Neural crest cell (in vitro differentiated cells): ENCODE data around the gene TMEM97. TPM values are rescaled to one million over a fixed set of nuclear protein-coding genes. Genes with fewer than 3 reads are reported as not detected.
"Not testable (repeated sequence)": the region's sequence is repeated elsewhere in the genome, so short reads cannot be mapped to it uniquely, and the experiment has no call there.

Experiments
- DNase-seq: peaks from one replicate; pipeline ENCODE4 v3.0.0; 2021; ENCODE audit warnings: low read depth, mixed read lengths, low spot score
- H3K27ac Mint-ChIP-seq: one replicate; pipeline ENCODE4 v1.8.0; 2021; ENCODE audit warnings: mild to moderate bottlenecking, mixed read lengths; ENCODE audit not compliant: unreplicated experiment
- H3K27me3 Mint-ChIP-seq: 2 replicates; pipeline ENCODE4 v1.8.0; 2021; ENCODE audit warnings: low read depth, mild to moderate bottlenecking, mixed read lengths
- H3K36me3 Mint-ChIP-seq: 2 replicates; pipeline ENCODE4 v1.8.0; 2021; ENCODE audit warnings: low read depth, mild to moderate bottlenecking, mixed read lengths
- H3K4me1 Mint-ChIP-seq: 2 replicates; pipeline ENCODE4 v1.8.0; 2021; ENCODE audit warnings: mixed read lengths
- H3K4me3 Mint-ChIP-seq: one replicate; pipeline ENCODE4 v1.8.0; 2021; ENCODE audit warnings: mild to moderate bottlenecking, mixed read lengths
- H3K9me3 Mint-ChIP-seq: 2 replicates; pipeline ENCODE4 v1.8.0; 2021; ENCODE audit warnings: mixed read lengths
- total RNA-seq: library from RNA; stranded (reverse); gene quantifications from 2 replicates; pipeline ENCODE4 v1.2.1, GENCODE V29; 2021
- TF ChIP-seq, protein P1 (sequence below): fragments of 200-600 bp; sonication (generic); conservative IDR thresholded peaks from 2 replicates; pipeline ENCODE4 v1.5.0; 2021; ENCODE audit warnings: antibody characterized with exemption, mild to moderate bottlenecking

The TMEM97 gene
- total RNA-seq, 1 donor from 2014 or later: 276 TPM

DNA sequence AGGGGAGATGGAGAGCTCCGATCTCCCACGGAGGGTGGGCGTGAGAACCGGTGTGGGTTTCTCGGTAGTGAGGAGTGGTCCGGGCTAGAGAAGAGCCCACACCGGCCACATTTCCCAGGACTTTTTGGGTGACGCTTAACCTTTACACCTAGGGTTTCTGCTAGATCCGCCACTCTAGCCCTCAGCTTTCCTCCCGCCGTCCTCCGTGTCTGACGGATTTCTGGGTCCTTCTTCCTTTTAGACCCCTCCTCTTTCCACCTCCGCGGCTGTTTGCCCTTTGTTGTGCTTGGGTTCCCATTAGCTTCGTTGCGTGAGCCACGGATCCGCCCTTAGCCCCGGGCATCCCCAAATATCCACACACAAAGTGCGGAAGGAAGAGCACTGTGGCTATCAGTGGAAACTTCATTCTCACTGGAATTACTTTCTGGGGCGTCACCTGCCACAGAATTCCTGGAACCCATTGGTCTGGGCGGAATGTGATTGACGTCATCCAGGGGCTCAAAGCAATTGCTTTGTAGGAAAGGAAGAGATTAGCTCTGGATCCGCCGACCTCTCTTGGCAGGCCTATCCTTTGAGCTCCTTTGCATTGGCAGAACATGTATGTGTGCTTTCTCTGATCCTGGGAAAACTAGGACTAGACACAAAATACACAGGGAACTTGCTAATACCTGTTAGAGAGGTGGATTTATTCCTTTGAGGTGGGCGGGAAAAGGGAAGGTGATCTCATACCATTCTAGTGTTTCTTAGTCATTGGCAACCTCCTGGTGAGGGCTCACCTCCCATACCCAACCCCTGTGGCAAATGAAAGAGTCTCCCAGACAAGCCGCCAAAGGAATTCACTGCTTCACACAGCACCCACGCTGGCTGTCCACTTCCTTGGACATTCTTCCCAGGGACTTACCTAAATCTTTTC is 17.2 kb downstream of the TMEM97 start:
- peak overlapping the region; percentile 98 for H3K4me3 Mint-ChIP-seq
- TF ChIP-seq, protein P1, sequence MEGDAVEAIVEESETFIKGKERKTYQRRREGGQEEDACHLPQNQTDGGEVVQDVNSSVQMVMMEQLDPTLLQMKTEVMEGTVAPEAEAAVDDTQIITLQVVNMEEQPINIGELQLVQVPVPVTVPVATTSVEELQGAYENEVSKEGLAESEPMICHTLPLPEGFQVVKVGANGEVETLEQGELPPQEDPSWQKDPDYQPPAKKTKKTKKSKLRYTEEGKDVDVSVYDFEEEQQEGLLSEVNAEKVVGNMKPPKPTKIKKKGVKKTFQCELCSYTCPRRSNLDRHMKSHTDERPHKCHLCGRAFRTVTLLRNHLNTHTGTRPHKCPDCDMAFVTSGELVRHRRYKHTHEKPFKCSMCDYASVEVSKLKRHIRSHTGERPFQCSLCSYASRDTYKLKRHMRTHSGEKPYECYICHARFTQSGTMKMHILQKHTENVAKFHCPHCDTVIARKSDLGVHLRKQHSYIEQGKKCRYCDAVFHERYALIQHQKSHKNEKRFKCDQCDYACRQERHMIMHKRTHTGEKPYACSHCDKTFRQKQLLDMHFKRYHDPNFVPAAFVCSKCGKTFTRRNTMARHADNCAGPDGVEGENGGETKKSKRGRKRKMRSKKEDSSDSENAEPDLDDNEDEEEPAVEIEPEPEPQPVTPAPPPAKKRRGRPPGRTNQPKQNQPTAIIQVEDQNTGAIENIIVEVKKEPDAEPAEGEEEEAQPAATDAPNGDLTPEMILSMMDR: no peak
- DNase-seq: peak; percentile 18
- peak overlapping the region; percentile 99 for H3K27ac Mint-ChIP-seq
- no peaks in the 10 kb centered on the region for H3K36me3 Mint-ChIP-seq
- peaks cover 3% of the 10 kb centered on the region for H3K27me3 Mint-ChIP-seq
- no peaks in the 10 kb centered on the region for H3K9me3 Mint-ChIP-seq
- H3K4me1 Mint-ChIP-seq: peaks cover 40% of the 10 kb centered on the region

DNA sequence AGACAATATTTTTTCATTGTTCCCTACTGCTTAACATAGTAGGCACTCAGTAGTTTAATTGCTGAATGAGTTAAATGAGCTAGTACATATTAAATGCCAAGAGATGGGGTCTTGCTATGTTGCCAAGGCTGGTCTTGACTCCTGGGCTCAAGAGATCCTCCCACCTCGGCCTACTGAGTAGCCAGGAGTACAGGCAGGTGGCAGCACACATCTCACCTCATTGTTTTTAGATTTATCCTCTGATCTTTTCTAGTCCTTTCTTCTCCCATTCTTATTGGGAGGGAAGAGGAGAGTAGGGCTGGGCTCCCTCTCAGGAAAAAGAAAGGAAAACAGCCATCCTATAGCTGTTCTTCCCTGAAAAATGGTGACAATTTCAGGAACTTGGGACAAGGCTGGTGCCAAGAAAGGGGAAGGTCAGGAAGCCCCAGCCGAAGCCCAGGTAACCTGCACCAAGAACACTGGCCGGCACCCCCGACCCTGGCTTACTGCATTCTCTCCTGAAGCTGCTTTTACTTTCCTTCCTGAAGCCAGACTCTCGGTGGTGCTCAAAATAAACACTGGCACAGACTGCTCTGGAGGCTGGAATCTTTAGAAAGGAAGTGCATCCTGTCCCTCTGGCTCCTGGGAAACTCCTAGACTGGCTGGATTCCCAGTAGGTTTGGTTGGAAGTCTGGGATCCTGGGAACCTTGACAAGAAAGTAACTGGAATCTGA is 19.2 kb downstream of the TMEM97 start:
- peak overlapping the region; percentile 27 for H3K27ac Mint-ChIP-seq
- peaks cover 3% of the 10 kb centered on the region for H3K27me3 Mint-ChIP-seq
- H3K36me3 Mint-ChIP-seq: peaks cover 2% of the 10 kb centered on the region
- no peaks in the 10 kb centered on the region for H3K9me3 Mint-ChIP-seq
- peaks cover 40% of the 10 kb centered on the region for H3K4me1 Mint-ChIP-seq
- H3K4me3 Mint-ChIP-seq: peak overlapping the region; percentile 98
- TF ChIP-seq, protein P1: no peak
- DNase-seq: no peak

DNA sequence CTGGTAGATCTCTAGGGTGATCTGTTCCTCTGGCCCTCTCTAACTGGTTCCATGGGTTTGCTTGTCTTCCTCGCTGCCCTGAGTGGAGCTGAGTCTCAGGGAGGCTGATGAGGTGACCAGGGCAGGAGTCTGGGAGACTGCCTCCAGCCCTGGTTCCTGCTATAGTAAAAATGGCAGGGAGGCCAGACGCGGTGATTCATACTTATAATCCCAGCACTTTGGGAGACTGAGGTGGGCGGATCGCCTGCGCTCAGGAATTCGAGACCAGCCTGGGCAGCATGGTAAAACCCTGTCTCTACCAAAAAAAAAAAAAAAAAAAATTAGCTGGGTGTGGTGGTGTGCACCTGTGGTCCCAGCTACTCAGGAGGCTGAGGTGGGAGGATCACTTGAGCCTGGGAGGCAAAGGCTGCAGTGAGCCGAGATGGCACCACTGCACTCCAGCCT is 19.8 kb downstream of the TMEM97 start:
- H3K9me3 Mint-ChIP-seq, H3K27me3 Mint-ChIP-seq, H3K36me3 Mint-ChIP-seq, DNase-seq: not testable (repeated sequence)
- peak overlapping the region; percentile 27 for H3K27ac Mint-ChIP-seq
- H3K4me3 Mint-ChIP-seq: peak overlapping the region; percentile 98
- peaks cover 39% of the 10 kb centered on the region for H3K4me1 Mint-ChIP-seq

DNA sequence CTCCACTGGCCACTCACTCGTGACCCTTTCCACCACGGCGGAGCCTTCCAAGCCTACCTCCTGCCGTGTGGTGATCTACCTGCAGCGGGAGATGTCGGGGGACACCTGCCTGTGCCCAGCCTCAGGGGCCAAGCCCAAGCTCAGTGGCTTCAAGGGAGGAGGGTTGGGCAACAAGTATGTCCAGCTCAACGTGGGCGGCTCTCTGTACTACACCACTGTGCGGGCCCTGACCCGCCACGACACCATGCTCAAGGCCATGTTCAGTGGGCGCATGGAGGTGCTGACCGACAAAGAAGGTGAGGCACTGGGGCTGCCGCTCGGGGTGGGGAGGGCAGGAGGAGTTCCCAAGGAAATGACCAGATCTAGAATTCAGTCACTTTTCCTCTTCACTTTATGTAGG is 20.4 kb downstream of the TMEM97 start:
- peaks cover 3% of the 10 kb centered on the region for H3K27me3 Mint-ChIP-seq
- peaks cover 2% of the 10 kb centered on the region for H3K36me3 Mint-ChIP-seq
- DNase-seq: no peak
- no peak overlapping the region for H3K4me3 Mint-ChIP-seq
- TF ChIP-seq, protein P1: no peak
- no peak overlapping the region for H3K27ac Mint-ChIP-seq
- H3K9me3 Mint-ChIP-seq: no peaks in the 10 kb centered on the region
- peaks cover 33% of the 10 kb centered on the region for H3K4me1 Mint-ChIP-seq

DNA sequence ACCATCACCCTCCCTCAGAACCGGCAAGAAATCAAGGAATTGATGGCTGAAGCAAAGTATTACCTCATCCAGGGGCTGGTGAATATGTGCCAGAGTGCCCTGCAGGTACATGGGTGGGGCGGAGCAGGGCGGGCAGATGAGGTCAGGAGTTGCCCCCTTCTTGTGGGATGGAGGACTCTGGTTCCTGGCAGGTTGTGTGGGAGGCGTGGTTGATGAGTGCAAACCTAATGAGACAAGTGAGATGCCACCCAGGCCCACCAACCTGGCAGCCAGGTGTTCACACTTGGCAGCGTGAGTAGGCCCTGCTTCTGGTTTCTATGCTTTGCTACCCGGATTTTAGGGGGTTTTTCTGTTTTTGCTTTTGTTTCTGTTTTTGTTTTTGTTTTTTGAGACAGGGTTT is 21.4 kb downstream of the TMEM97 start:
- H3K27ac Mint-ChIP-seq: no peak overlapping the region
- H3K27me3 Mint-ChIP-seq: peaks cover 1% of the 10 kb centered on the region
- no peaks in the 10 kb centered on the region for H3K9me3 Mint-ChIP-seq
- no peak for DNase-seq
- H3K4me1 Mint-ChIP-seq: peaks cover 24% of the 10 kb centered on the region
- no peak overlapping the region for H3K4me3 Mint-ChIP-seq
- TF ChIP-seq, protein P1: no peak
- peaks cover 2% of the 10 kb centered on the region for H3K36me3 Mint-ChIP-seq
